ENCODE results near the gene FLNB. TPM values are rescaled to one million over a fixed set of nuclear protein-coding genes. Genes with fewer than 3 reads are reported as not detected.

The FLNB gene
- total RNA-seq, 1 experiment from 2014 or later: 127 TPM

DNA sequence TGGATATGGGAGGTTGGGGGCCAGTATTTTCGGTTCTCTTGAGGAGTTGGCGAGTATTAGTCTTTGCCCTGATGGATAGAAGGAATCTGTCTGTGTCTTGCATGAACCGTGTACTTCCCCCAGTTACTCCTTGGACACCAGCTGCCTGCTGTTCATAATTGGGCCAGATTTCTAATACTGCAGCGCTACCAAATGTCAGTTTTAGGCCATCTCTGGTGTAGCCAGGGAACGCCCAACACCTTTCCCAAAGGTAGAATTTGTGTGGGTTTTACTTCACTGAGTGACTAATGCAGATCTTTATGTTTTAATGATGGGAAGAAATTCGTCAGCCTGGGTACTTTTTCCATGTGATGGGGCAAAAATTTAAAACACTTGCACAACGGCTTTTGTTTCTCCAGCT lies 18.4 kb downstream of the FLNB start (continued):
- TF ChIP-seq, protein P1, sequence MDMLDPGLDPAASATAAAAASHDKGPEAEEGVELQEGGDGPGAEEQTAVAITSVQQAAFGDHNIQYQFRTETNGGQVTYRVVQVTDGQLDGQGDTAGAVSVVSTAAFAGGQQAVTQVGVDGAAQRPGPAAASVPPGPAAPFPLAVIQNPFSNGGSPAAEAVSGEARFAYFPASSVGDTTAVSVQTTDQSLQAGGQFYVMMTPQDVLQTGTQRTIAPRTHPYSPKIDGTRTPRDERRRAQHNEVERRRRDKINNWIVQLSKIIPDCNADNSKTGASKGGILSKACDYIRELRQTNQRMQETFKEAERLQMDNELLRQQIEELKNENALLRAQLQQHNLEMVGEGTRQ (CRISPR knock-in tag; IDR thresholded peaks at IDR 0.05): no peak
- TF ChIP-seq ZBTB21 (CRISPR knock-in tag; IDR thresholded peaks at IDR 0.05; ENCODE audit: borderline replicate concordance) (no peak), ELF4 (CRISPR knock-in tag; IDR thresholded peaks at IDR 0.05; ENCODE audit: low read depth) (no peak), ATF1 (CRISPR knock-in tag; IDR thresholded peaks at IDR 0.05) (no peak), GTF2I (CRISPR knock-in tag; conservative IDR thresholded peaks at IDR 0.05) (no peak)
- TF ChIP-seq, protein P2, sequence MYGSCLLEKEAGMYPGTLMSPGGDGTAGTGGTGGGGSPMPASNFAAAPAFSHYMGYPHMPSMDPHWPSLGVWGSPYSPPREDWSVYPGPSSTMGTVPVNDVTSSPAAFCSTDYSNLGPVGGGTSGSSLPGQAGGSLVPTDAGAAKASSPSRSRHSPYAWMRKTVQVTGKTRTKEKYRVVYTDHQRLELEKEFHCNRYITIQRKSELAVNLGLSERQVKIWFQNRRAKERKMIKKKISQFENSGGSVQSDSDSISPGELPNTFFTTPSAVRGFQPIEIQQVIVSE (CRISPR knock-in tag; IDR thresholded peaks at IDR 0.05; ENCODE audit: borderline replicate concordance): no peak
- TF ChIP-seq, protein P3, sequence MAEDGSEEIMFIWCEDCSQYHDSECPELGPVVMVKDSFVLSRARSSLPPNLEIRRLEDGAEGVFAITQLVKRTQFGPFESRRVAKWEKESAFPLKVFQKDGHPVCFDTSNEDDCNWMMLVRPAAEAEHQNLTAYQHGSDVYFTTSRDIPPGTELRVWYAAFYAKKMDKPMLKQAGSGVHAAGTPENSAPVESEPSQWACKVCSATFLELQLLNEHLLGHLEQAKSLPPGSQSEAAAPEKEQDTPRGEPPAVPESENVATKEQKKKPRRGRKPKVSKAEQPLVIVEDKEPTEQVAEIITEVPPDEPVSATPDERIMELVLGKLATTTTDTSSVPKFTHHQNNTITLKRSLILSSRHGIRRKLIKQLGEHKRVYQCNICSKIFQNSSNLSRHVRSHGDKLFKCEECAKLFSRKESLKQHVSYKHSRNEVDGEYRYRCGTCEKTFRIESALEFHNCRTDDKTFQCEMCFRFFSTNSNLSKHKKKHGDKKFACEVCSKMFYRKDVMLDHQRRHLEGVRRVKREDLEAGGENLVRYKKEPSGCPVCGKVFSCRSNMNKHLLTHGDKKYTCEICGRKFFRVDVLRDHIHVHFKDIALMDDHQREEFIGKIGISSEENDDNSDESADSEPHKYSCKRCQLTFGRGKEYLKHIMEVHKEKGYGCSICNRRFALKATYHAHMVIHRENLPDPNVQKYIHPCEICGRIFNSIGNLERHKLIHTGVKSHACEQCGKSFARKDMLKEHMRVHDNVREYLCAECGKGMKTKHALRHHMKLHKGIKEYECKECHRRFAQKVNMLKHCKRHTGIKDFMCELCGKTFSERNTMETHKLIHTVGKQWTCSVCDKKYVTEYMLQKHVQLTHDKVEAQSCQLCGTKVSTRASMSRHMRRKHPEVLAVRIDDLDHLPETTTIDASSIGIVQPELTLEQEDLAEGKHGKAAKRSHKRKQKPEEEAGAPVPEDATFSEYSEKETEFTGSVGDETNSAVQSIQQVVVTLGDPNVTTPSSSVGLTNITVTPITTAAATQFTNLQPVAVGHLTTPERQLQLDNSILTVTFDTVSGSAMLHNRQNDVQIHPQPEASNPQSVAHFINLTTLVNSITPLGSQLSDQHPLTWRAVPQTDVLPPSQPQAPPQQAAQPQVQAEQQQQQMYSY (CRISPR knock-in tag; IDR thresholded peaks at IDR 0.05): no peak

DNA sequence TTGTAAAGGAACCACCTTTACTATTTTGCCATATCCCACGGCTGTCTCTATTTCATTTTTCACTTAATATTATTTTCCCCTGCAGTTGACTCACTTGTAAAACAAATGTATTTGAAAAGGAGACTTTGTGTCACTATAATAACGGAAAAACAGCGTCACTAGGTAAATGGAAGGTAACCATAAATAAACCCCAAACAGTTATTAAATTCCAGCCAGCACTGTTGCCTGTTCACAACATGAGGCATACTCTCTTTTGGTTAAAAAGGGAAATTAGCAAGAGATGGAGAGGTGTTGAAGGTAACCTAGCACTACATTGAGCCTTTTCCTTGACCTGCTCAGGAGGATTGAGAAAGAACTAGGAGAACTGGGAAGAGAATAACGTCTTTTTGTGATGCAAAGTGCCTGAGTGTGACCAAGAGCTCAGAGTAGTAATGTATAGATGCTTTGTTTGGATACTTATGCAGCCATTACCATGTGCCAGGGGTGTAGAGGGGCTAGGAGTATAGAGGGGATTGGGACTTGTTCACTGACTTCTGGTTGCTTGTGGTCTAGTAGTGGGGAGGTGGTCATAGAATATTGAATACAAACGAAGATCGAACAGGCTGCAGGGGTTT lies 19.6 kb downstream of the FLNB start:
- H3K36me3 Mint-ChIP-seq: no peaks in the 10 kb centered on the region
- ATAC-seq: peak; percentile 49
- peaks cover 70% of the 10 kb centered on the region for H3K4me1 Mint-ChIP-seq
- H3K4me3 Mint-ChIP-seq: peak overlapping the region; percentile 3; the same call in 1 of the 2 replicates
- POLR2A ChIA-PET: no interaction called here
- DNase-seq (ENCODE audit: low spot score): no peak
- CTCF ChIA-PET: interaction anchor here (0.8 to 2.6 kb wide), 2 partner anchors 8 to 11 kb away, joined by 3 to 7 read pairs; no protein-coding TSS in a partner anchor
- no peaks in the 10 kb centered on the region for H3K9me3 Mint-ChIP-seq
- H3K27ac Mint-ChIP-seq: peak overlapping the region; percentile 79
- no peaks in the 10 kb centered on the region for H3K27me3 Mint-ChIP-seq (ENCODE audit: low read depth)
- TF ChIP-seq, protein P4, sequence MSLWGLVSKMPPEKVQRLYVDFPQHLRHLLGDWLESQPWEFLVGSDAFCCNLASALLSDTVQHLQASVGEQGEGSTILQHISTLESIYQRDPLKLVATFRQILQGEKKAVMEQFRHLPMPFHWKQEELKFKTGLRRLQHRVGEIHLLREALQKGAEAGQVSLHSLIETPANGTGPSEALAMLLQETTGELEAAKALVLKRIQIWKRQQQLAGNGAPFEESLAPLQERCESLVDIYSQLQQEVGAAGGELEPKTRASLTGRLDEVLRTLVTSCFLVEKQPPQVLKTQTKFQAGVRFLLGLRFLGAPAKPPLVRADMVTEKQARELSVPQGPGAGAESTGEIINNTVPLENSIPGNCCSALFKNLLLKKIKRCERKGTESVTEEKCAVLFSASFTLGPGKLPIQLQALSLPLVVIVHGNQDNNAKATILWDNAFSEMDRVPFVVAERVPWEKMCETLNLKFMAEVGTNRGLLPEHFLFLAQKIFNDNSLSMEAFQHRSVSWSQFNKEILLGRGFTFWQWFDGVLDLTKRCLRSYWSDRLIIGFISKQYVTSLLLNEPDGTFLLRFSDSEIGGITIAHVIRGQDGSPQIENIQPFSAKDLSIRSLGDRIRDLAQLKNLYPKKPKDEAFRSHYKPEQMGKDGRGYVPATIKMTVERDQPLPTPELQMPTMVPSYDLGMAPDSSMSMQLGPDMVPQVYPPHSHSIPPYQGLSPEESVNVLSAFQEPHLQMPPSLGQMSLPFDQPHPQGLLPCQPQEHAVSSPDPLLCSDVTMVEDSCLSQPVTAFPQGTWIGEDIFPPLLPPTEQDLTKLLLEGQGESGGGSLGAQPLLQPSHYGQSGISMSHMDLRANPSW (CRISPR knock-in tag; conservative IDR thresholded peaks at IDR 0.05; ENCODE audit: low read depth): no peak
- TF ChIP-seq, protein P5, sequence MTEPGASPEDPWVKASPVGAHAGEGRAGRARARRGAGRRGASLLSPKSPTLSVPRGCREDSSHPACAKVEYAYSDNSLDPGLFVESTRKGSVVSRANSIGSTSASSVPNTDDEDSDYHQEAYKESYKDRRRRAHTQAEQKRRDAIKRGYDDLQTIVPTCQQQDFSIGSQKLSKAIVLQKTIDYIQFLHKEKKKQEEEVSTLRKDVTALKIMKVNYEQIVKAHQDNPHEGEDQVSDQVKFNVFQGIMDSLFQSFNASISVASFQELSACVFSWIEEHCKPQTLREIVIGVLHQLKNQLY (CRISPR knock-in tag; IDR thresholded peaks at IDR 0.05): no peak
- TF ChIP-seq, protein P6, sequence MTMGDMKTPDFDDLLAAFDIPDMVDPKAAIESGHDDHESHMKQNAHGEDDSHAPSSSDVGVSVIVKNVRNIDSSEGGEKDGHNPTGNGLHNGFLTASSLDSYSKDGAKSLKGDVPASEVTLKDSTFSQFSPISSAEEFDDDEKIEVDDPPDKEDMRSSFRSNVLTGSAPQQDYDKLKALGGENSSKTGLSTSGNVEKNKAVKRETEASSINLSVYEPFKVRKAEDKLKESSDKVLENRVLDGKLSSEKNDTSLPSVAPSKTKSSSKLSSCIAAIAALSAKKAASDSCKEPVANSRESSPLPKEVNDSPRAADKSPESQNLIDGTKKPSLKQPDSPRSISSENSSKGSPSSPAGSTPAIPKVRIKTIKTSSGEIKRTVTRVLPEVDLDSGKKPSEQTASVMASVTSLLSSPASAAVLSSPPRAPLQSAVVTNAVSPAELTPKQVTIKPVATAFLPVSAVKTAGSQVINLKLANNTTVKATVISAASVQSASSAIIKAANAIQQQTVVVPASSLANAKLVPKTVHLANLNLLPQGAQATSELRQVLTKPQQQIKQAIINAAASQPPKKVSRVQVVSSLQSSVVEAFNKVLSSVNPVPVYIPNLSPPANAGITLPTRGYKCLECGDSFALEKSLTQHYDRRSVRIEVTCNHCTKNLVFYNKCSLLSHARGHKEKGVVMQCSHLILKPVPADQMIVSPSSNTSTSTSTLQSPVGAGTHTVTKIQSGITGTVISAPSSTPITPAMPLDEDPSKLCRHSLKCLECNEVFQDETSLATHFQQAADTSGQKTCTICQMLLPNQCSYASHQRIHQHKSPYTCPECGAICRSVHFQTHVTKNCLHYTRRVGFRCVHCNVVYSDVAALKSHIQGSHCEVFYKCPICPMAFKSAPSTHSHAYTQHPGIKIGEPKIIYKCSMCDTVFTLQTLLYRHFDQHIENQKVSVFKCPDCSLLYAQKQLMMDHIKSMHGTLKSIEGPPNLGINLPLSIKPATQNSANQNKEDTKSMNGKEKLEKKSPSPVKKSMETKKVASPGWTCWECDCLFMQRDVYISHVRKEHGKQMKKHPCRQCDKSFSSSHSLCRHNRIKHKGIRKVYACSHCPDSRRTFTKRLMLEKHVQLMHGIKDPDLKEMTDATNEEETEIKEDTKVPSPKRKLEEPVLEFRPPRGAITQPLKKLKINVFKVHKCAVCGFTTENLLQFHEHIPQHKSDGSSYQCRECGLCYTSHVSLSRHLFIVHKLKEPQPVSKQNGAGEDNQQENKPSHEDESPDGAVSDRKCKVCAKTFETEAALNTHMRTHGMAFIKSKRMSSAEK (CRISPR knock-in tag; IDR thresholded peaks at IDR 0.05; ENCODE audit: borderline replicate concordance): no peak
- TF ChIP-seq TEAD4 (CRISPR knock-in tag; IDR thresholded peaks at IDR 0.05): no peak
- TF ChIP-seq, protein P7, sequence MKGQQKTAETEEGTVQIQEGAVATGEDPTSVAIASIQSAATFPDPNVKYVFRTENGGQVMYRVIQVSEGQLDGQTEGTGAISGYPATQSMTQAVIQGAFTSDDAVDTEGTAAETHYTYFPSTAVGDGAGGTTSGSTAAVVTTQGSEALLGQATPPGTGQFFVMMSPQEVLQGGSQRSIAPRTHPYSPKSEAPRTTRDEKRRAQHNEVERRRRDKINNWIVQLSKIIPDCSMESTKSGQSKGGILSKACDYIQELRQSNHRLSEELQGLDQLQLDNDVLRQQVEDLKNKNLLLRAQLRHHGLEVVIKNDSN (CRISPR knock-in tag; IDR thresholded peaks at IDR 0.05): no peak
- TF ChIP-seq, protein P8, sequence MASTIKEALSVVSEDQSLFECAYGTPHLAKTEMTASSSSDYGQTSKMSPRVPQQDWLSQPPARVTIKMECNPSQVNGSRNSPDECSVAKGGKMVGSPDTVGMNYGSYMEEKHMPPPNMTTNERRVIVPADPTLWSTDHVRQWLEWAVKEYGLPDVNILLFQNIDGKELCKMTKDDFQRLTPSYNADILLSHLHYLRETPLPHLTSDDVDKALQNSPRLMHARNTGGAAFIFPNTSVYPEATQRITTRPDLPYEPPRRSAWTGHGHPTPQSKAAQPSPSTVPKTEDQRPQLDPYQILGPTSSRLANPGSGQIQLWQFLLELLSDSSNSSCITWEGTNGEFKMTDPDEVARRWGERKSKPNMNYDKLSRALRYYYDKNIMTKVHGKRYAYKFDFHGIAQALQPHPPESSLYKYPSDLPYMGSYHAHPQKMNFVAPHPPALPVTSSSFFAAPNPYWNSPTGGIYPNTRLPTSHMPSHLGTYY (CRISPR knock-in tag; IDR thresholded peaks at IDR 0.05): no peak
- TF ChIP-seq, protein P3 (CRISPR knock-in tag; IDR thresholded peaks at IDR 0.05): no peak
- TF ChIP-seq, protein P9, sequence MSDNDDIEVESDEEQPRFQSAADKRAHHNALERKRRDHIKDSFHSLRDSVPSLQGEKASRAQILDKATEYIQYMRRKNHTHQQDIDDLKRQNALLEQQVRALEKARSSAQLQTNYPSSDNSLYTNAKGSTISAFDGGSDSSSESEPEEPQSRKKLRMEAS (CRISPR knock-in tag; IDR thresholded peaks at IDR 0.05): no peak
